Measurements from ENCODE around the gene ACMSD. TPM values are rescaled to one million over a fixed set of nuclear protein-coding genes. Genes with fewer than 3 reads are reported as not detected.
"Not testable (repeated sequence)": the region's sequence is repeated elsewhere in the genome, so short reads cannot be mapped to it uniquely, and the experiment has no call there.

ACMSD gene
- polyA plus RNA-seq, 1 experiment = not detected

DNA sequence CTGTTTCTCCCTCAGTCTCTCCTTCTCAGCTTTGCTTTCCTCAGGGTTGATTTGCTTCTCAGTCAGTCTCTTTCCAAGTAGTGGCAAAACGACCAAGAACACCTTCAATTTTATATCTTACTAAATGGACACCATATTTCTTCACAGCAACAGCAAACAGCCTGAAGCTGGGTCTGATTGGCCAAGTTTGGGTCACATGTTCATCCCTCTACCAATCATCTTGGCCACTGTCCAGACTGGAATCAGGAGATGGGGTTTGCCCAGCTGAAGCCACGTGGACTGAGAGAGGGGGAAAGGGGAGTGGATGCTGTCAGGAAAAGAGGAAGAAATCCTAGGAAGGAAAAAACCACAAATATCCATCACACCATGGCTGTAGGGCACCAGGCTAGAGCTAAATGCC lies 42.0 kb upstream of the ACMSD start:
- H3K27me3 ChIP-seq (ENCODE audit: control insufficient read depth, insufficient read depth, low read length) = peaks cover 2% of the 10 kb centered on the region
- no peak overlapping the region for H3K27ac ChIP-seq (ENCODE audit: low read depth, low read length)
- ChIA-PET CTCF (no interaction called here), POLR2A (no interaction called here)
- no peaks in the 10 kb centered on the region for H3K9me3 ChIP-seq (ENCODE audit: control insufficient read depth, insufficient read depth, low read length)
- no peak overlapping the region for H3K4me3 ChIP-seq (ENCODE audit: low read depth, low read length)
- TF ChIP-seq, protein P1, sequence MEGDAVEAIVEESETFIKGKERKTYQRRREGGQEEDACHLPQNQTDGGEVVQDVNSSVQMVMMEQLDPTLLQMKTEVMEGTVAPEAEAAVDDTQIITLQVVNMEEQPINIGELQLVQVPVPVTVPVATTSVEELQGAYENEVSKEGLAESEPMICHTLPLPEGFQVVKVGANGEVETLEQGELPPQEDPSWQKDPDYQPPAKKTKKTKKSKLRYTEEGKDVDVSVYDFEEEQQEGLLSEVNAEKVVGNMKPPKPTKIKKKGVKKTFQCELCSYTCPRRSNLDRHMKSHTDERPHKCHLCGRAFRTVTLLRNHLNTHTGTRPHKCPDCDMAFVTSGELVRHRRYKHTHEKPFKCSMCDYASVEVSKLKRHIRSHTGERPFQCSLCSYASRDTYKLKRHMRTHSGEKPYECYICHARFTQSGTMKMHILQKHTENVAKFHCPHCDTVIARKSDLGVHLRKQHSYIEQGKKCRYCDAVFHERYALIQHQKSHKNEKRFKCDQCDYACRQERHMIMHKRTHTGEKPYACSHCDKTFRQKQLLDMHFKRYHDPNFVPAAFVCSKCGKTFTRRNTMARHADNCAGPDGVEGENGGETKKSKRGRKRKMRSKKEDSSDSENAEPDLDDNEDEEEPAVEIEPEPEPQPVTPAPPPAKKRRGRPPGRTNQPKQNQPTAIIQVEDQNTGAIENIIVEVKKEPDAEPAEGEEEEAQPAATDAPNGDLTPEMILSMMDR (IDR thresholded peaks at IDR 0.05; ENCODE audit: low read depth, low read length) = no peak
- DNase-seq (ENCODE audit: low read depth, low spot score) = no peak

DNA sequence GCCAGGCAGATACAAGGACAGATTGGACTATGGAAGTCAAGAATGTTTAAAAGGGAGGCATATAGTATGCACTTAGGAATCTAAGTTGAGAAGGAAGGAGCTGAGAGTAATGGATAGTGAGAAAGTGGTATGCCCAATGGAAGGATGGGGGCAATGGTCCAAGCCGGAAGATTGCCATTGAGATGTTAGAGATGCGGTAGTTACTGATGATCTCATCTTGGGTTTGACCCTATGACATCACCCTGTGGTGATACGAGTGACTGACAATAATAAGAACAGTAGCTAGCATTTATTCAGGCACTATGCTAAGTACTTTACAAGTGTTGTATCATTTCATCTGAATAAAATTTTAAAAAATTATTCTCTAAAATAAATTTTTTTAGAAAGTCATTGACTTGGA lies 38.5 kb upstream of the ACMSD start:
- H3K27ac ChIP-seq (ENCODE audit: low read depth, low read length) = no peak overlapping the region
- H3K4me3 ChIP-seq (ENCODE audit: low read depth, low read length) = no peak overlapping the region
- no peaks in the 10 kb centered on the region for H3K9me3 ChIP-seq (ENCODE audit: control insufficient read depth, insufficient read depth, low read length)
- TF ChIP-seq, protein P1 (IDR thresholded peaks at IDR 0.05; ENCODE audit: low read depth, low read length) = no peak
- ChIA-PET POLR2A (no interaction called here), CTCF (no interaction called here)
- no peak for DNase-seq (ENCODE audit: low read depth, low spot score)
- H3K27me3 ChIP-seq (ENCODE audit: control insufficient read depth, insufficient read depth, low read length) = no peaks in the 10 kb centered on the region

DNA sequence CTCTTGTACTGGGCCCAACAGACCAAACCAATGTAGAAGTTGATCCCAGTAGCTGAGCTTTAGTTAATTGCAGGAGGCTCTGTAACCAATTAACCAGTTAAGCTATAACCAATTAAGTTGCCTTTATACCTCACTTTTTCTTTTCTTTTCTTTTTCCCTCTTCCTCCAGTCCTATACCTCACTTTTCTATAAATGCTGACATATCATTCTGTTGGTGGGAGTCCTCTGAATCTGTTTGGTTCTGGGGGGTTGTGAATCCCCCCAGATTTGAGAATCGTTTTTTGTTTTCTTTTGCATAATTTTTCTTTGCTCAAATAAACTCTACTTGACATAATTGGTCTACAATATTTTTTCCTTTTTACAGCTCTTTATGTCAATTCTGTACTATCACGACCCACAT lies 38.1 kb upstream of the ACMSD start:
- TF ChIP-seq, protein P1 (IDR thresholded peaks at IDR 0.05; ENCODE audit: low read depth, low read length) = no peak
- no peak for DNase-seq (ENCODE audit: low read depth, low spot score)
- ChIA-PET POLR2A (no interaction called here), CTCF (no interaction called here)
- Histone ChIP-seq H3K27ac (ENCODE audit: low read depth, low read length) (no peak overlapping the region), H3K4me3 (ENCODE audit: low read depth, low read length) (no peak overlapping the region), H3K27me3 (ENCODE audit: control insufficient read depth, insufficient read depth, low read length) (no peaks in the 10 kb centered on the region), H3K9me3 (ENCODE audit: control insufficient read depth, insufficient read depth, low read length) (no peaks in the 10 kb centered on the region)

DNA sequence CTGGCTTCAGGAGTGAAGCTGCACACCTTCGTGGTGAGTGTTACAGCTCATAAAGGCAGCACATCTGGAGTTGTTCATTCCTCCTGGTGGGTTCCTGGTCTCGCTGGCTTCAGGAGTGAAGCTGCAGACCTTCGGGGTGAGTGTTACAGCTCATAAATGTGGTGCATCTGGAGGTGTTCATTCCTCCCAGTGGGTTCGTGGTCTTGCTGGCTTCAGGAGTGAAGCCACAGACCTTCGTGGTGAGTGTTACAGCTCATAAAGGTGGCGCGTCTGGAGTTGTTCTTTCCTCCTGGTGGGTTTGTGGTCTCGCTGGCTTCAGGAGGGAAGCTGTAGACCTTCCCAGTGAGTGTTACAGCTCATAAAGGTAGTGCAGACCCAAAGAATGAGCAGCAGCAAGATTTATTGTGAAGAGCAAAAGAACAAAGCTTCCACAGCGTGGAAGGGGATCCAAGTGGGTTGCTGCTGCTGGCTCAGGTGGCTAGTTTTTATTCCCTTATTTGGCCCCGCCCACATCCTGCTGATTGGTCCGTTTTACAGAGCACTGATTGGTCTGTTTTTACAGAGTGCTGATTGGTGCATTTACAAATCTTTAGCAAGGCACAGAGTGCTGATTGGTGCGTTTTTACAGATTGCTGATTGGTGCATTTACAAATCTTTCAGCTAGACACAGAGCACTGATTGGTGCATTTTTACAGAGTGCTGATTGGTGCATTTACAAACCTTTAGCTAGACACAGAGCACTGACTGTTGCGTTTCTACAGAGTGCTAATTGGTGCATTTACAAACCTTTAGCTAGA lies 34.6 kb upstream of the ACMSD start:
- DNase-seq (ENCODE audit: low read depth, low spot score); CTCF ChIA-PET; H3K9me3 ChIP-seq (ENCODE audit: control insufficient read depth, insufficient read depth, low read length); POLR2A ChIA-PET; H3K4me3 ChIP-seq (ENCODE audit: low read depth, low read length); H3K27ac ChIP-seq (ENCODE audit: low read depth, low read length); H3K27me3 ChIP-seq (ENCODE audit: control insufficient read depth, insufficient read depth, low read length): not testable (repeated sequence)

DNA sequence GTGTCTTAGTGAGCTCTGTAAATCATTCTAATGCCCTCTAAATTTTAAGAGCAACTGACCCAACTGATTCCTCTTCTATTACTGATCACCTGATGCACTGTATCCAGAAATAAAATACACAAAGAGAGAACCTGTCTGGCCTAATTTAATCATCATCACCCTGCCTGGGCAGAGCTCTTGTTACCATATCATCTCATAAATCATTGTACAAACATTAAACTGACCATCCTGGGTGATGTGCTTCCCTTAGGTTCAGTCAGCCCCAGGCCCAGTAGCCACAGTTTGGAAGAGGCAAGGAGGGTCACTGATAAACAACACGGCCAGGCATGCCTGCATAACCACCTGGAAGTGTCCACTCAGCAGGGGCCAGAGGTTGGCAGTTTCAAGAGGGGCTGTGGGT lies 22.7 kb upstream of the ACMSD start:
- Histone ChIP-seq H3K27me3 (ENCODE audit: control insufficient read depth, insufficient read depth, low read length) (no peaks in the 10 kb centered on the region), H3K27ac (ENCODE audit: low read depth, low read length) (no peak overlapping the region), H3K9me3 (ENCODE audit: control insufficient read depth, insufficient read depth, low read length) (peaks cover under 1% of the 10 kb centered on the region; the same call in 1 of the 2 replicates), H3K4me3 (ENCODE audit: low read depth, low read length) (no peak overlapping the region)
- POLR2A ChIA-PET = no interaction called here
- CTCF ChIA-PET = no interaction called here
- TF ChIP-seq, protein P1 (IDR thresholded peaks at IDR 0.05; ENCODE audit: low read depth, low read length) = no peak
- no peak for DNase-seq (ENCODE audit: low read depth, low spot score)
